ENCODE measurements around the gene SIPA1.

GRCh38 chr11:65623177-65623576 is 14.7 kb upstream of the SIPA1 start:
- TF ChIP-seq CTCF (IDR thresholded peaks at IDR 0.05) = no peak
- no peak for TF ChIP-seq ESRRA (CRISPR knock-in tag; IDR thresholded peaks at IDR 0.05; ENCODE audit: borderline replicate concordance)
- TF ChIP-seq, protein P1, sequence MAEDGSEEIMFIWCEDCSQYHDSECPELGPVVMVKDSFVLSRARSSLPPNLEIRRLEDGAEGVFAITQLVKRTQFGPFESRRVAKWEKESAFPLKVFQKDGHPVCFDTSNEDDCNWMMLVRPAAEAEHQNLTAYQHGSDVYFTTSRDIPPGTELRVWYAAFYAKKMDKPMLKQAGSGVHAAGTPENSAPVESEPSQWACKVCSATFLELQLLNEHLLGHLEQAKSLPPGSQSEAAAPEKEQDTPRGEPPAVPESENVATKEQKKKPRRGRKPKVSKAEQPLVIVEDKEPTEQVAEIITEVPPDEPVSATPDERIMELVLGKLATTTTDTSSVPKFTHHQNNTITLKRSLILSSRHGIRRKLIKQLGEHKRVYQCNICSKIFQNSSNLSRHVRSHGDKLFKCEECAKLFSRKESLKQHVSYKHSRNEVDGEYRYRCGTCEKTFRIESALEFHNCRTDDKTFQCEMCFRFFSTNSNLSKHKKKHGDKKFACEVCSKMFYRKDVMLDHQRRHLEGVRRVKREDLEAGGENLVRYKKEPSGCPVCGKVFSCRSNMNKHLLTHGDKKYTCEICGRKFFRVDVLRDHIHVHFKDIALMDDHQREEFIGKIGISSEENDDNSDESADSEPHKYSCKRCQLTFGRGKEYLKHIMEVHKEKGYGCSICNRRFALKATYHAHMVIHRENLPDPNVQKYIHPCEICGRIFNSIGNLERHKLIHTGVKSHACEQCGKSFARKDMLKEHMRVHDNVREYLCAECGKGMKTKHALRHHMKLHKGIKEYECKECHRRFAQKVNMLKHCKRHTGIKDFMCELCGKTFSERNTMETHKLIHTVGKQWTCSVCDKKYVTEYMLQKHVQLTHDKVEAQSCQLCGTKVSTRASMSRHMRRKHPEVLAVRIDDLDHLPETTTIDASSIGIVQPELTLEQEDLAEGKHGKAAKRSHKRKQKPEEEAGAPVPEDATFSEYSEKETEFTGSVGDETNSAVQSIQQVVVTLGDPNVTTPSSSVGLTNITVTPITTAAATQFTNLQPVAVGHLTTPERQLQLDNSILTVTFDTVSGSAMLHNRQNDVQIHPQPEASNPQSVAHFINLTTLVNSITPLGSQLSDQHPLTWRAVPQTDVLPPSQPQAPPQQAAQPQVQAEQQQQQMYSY (CRISPR knock-in tag; IDR thresholded peaks at IDR 0.05) = no peak
- TF ChIP-seq, protein P2, sequence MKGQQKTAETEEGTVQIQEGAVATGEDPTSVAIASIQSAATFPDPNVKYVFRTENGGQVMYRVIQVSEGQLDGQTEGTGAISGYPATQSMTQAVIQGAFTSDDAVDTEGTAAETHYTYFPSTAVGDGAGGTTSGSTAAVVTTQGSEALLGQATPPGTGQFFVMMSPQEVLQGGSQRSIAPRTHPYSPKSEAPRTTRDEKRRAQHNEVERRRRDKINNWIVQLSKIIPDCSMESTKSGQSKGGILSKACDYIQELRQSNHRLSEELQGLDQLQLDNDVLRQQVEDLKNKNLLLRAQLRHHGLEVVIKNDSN (CRISPR knock-in tag; IDR thresholded peaks at IDR 0.05) = no peak

Measured in WTC11 (cell line).